Measurements from ENCODE around the gene RGMA.
A peak's percentile ranks its signal among the peaks of the same experiment; 100 is the strongest.
"Not testable (repeated sequence)": the region's sequence is repeated elsewhere in the genome, so short reads cannot be mapped to it uniquely, and the experiment has no call there.

The RGMA gene

DNA sequence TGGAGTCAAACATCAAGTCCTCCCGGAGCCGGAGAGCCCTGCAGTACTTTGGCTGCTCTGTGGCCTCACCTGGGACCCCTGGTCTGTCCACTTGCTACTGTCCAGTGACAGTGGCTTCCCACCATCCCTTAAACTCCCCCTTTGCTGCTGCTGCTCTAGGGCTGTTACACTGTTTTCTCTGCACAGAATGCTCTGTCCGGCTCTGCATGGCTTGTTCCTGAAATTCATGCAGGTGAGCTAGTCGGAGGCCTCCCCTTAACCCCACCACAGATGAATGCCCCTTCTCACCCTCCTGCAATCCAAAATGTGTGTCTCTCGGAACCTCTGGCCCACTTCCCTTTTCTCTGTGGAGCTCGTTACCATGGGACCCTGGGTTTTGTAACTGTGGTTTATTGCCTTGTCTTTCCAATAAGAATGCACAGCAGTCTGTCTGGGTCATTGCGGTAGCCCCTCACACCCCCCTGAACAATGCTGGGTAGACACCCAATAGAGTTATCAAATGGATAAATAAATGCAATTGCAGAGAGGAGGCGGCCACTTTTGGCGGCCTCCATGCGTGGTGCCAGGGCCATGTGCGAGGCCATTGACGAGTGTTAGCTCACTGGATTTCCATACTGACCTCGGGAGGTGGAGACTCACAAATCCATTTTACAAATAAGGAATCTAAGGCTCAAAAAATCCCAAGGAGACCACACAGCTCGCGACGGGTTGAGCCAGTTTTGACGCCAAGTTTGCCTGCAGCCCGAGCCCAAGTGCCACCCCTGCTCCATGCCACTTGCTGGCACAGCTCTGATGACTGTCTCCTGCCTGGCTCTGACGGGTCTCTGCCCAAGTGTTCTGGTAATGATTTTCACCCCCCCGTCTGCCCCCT is 48.5 kb downstream of the RGMA start:
- H3K4me3 Mint-ChIP-seq, result no peak overlapping the region
- peaks cover 13% of the 10 kb centered on the region for H3K4me1 Mint-ChIP-seq
- no peak for ATAC-seq
- H3K27ac Mint-ChIP-seq, result no peak overlapping the region
- no peaks in the 10 kb centered on the region for H3K9me3 Mint-ChIP-seq
- H3K27me3 Mint-ChIP-seq, result peaks cover 74% of the 10 kb centered on the region
- no peaks in the 10 kb centered on the region for H3K36me3 Mint-ChIP-seq

DNA sequence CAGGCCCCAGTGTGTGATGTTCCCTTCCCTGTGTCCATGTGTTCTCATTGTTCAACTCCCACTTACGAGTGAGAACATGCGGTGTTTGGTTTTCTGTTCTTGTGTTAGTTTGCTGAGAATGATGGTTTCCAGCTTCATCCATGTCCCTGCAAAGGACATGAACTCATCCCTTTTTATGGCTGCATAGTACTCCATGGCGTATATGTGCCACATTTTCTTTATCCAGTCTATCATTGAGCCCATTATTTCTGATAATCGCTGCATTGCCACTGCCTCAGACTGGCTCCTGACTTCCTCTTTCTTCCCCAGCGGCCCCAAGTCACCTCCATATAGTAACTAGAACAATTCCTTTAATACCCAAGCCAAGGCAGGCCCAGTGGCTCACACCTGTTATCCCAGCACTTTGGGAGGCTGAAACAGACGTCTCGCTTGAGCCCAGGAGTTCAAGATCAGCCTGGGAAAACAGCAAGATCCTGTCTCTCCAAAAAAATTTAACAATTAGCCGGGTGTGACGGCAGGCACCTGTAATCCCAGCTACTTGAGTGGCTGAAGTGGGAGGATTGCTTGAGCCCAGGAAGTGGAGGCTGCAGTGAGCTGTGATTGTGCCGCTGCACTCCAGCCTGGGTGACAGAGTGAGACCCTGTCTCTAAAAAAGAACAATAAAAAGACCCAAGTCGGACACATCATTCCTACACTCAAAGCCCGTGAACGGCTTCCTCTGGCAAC is 49.3 kb downstream of the RGMA start:
- H3K27ac Mint-ChIP-seq, H3K9me3 Mint-ChIP-seq, ATAC-seq, H3K36me3 Mint-ChIP-seq, H3K4me3 Mint-ChIP-seq: not testable (repeated sequence)
- Mint-ChIP-seq H3K4me1 (peaks cover 13% of the 10 kb centered on the region), H3K27me3 (peaks cover 69% of the 10 kb centered on the region)

DNA sequence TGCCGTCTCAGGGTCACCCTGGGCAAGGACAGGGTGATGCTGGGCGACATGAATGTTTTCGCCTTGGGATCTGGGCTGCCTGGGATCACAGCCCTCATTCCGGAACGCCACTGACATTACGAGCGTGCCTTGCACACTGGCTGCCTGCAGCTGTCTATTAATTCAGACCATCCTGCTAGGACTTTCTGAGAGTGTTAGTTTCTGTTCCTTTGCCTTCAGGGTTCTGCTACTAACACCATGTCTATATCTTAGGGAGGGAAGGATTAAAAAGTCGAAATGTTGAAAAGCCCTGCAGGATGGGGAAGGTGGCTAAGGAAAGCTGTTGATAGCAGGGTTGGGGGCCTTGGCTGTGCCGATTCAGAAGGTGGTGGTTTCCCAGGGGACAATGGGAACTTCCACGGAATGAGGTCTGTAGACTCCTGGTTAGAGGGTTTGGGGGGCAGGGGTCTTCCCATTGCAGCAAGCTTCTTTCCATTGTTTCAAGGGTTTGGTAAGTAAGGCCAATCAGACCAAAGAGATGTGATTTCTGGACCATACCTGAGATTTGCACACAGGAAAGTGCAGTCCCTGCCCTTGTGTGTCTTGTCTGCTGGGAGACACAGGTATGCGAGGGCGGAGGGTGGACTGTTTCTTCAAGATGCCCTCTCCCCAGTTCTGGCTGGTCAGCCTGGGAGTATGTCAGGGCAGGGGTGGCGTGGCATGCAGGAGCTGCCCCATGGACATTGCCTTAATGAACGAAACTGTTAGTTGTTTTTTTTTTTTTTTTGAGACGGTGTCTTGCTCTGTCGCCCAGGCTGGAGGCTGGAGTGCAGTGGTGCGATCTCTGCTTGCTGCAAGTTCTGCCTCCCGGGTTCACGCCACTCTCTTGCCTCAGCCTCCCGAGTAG is 50.9 kb downstream of the RGMA start:
- Mint-ChIP-seq H3K9me3 (no peaks in the 10 kb centered on the region), H3K36me3 (no peaks in the 10 kb centered on the region), H3K27ac (no peak overlapping the region)

DNA sequence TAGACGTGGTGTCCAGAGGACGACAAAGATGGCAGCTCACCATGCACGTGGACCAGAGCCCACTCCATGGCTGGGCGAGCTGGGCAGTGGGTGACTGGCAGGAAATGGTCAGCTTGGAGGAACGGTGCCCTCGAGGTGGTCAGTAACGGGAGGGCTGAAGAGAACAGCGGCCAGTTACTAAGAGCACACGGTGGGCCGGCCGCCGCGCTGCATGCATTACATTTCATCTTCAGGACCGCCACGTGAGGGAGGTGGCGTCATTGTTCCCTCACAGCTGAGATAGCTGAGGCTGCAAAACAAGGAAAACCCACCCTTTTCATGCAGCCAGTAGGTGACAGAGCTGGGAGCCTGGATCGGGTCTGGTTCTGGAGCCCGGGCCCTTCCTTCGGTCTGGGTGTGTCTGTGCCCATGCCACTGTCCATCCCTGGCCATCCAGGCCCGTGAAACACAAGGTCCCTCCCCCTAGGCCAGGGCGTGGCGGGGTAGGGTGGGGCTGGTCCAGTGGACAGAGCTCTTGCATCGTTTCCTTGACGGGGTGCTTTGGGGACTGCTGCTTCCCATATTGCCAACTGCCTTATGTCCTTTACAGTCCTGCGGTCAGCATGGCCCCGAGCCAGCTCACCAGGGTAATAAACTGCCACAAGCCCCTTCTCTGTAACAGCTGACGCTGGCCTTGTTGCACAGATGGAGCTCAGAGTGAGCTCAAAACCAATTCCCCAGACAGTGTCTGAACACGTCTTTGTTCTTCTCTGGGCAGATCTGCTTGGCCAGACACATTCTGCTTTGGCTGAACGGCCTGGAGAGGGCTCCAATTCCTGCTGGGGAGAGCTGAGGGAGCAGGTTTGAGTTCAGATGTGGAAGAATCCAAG is 51.8 kb downstream of the RGMA start:
- peaks cover 53% of the 10 kb centered on the region for H3K27me3 Mint-ChIP-seq
- H3K27ac Mint-ChIP-seq, result no peak overlapping the region
- no peak for ATAC-seq
- no peak overlapping the region for H3K4me3 Mint-ChIP-seq
- H3K4me1 Mint-ChIP-seq, result peaks cover 13% of the 10 kb centered on the region
- no peaks in the 10 kb centered on the region for H3K36me3 Mint-ChIP-seq
- H3K9me3 Mint-ChIP-seq, result no peaks in the 10 kb centered on the region

More for the DNA sequence above, 50.9 kb downstream of the RGMA start:
- no peak overlapping the region for H3K4me3 Mint-ChIP-seq
- ATAC-seq, result no peak
- H3K27me3 Mint-ChIP-seq, result peaks cover 56% of the 10 kb centered on the region
- peaks cover 13% of the 10 kb centered on the region for H3K4me1 Mint-ChIP-seq

DNA sequence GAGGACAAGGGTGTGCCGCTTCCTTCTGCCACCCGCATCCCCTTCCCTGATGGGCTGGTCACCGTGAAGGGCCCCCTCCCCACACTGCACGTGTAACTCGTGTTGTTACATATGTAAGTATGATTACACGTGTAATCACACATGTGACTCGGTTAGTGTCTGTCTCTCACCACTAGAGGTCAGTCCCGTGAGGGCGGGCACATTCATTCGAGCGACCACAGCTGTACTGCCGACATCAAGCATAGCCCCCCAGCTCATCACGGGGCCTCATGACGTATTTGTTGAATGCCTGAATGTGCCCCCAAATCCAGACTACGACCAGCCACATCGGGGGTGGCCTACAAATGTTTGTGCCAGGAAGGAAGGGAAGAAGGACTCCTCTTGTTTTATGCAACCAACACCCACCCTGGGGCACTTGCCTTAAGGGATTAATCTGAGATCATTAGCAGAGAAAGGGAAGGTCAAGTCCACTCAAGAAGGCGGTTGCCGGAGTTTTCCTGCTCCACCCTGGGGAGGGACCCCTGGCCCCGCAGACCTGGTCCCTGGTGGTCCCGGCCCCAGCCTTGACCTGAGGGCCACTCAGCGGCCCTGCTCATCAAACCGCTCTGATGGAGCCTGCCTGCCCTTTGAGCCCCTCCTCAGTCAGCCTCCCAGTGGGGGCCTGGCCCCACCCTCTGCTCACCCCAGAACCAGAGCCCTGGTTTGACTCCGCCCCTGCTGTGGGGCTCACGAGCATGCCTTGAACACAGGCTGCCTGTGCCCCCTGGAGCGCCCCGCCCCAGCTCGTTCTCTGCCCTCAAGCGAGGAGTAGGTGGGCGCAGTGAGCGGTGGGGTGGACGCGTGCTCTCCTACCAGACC is 52.8 kb downstream of the RGMA start:
- no peak overlapping the region for H3K27ac Mint-ChIP-seq
- H3K4me3 Mint-ChIP-seq, result peak overlapping the region; percentile 52

DNA sequence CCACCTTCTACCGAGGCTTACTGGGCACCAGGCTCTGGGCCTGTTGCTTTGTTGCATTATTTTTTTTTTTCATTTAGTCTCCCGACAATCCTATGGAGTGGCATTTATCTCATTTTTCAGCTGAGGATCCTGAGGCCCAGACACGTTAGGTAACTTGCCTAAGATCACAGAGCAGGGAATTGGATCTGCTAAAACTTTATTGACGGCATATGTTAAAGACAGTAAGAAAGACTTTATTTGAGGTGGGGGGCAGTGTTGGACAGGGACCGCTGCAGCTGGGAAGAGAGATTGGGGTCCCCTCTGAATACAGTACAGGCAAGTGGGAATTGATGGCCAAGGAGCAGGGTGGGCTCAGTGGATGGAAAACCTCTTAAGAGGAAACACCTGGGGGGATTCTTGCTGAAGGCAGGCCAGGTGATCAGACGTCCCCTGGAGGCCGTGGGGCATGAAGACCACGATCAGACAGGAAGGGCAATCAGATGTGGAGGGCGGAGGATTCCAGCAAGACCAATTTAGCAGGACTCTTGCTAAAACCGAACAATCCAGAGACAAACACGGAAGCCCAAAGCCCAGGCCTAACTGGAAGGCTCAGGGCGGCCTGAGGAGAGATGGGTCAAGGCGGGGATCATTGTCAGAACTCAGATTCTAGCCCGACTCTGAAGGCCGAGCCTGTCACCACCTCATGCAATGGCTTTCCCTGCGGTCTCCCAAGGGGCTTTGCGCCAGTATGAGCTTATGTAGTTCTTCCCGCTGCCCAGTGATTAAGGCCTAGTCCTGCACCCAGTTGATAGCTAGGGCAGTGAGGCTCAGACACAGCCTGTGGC is 53.7 kb downstream of the RGMA start:
- Mint-ChIP-seq H3K27me3 (peaks cover 38% of the 10 kb centered on the region), H3K36me3 (no peaks in the 10 kb centered on the region), H3K4me1 (peaks cover 25% of the 10 kb centered on the region), H3K9me3 (no peaks in the 10 kb centered on the region), H3K4me3 (no peak overlapping the region), H3K27ac (no peak overlapping the region)
- ATAC-seq, result peak; percentile 9

More for the DNA sequence above, 52.8 kb downstream of the RGMA start:
- no peaks in the 10 kb centered on the region for H3K36me3 Mint-ChIP-seq
- H3K9me3 Mint-ChIP-seq, result no peaks in the 10 kb centered on the region
- peak; percentile 61 for ATAC-seq
- peaks cover 17% of the 10 kb centered on the region for H3K4me1 Mint-ChIP-seq
- H3K27me3 Mint-ChIP-seq, result peaks cover 47% of the 10 kb centered on the region

DNA sequence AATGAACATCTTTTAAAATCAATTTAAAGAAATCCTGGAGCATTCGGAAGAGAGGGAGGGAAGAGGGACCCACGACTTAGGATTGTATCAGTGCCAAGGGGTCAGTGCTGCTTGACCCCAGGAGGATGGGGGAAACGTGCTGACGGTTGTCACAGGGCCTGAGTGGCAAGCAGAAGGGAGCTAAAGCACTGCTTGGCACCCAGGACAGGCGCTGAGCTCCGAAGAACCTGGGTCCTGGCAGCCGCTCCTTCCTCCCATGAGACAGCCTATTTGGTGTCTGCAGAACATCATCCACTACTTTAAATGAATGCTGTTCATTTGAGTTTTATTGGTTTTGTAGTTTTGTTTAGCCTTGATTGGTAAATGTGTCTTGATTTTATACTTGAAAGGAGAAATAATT is 54.5 kb downstream of the RGMA start:
- H3K9me3 Mint-ChIP-seq, result no peaks in the 10 kb centered on the region
- no peak overlapping the region for H3K27ac Mint-ChIP-seq
- no peaks in the 10 kb centered on the region for H3K36me3 Mint-ChIP-seq
- no peak for ATAC-seq
- peaks cover 30% of the 10 kb centered on the region for H3K27me3 Mint-ChIP-seq
- peaks cover 33% of the 10 kb centered on the region for H3K4me1 Mint-ChIP-seq
- H3K4me3 Mint-ChIP-seq, result no peak overlapping the region

DNA sequence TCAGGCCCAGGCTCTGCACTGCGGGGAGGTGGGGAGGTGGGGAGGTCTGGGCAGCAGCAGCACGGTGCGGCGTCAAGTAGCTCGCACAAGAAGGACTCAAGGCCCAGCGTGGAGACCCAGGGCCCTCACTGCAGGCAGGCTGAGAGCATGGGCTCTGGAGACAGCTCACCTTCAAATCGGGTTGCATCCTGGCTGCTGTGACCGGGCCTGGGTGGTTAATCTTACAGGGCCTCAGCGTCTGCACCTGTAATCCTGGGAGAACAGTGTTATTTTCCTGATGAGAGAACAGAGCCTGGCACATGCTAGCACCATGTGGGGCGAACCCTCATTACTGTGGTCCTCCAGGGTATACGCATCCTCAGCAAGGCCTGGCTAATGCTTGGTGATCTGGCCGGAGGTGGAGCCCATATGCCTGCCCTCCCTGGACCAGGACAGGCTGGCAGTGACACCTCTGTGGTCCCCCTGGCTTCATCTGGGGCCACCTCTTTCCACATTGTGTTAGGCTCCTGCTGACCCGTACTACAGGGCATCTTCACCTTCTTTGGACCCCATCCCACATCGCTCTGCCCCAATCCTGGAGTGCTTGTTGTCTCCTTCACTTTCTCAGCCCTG is 55.5 kb downstream of the RGMA start:
- no peak for ATAC-seq
- peaks cover 37% of the 10 kb centered on the region for H3K4me1 Mint-ChIP-seq
- H3K27ac Mint-ChIP-seq, result no peak overlapping the region
- H3K9me3 Mint-ChIP-seq, result no peaks in the 10 kb centered on the region
- peaks cover 27% of the 10 kb centered on the region for H3K27me3 Mint-ChIP-seq
- no peak overlapping the region for H3K4me3 Mint-ChIP-seq
- no peaks in the 10 kb centered on the region for H3K36me3 Mint-ChIP-seq

DNA sequence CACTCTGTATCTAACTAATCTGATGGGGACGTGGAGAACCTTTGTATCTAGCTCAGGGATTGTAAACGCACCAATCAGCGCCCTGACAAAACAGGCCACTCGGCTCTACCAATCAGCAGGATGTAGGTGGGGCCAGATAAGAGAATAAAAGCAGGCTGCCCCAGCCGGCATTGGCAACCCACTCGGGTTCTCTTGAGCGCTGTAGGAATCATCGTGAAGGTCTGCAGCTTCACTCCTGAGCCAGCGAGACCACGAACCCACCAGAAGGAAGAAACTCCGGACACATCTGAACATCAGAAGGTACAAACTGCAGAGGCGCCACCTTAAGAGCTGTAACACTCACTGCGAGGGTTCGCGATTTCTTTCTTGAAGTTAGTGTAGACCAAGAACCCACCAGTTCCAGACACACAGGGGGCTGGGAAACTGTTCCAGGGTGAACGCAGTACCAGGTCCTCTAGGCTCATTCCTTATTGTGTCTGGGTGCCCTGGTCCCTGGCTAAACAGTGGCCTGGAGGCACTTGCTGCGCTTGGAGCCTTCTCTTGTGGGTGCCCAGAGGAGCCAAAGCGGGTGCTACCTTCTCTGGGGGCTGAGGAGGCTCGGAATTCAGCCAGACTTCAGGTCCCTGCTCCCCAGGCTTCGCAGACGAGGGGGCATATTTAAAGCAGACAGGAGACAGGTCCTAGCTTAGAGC is 56.4 kb downstream of the RGMA start:
- H3K9me3 Mint-ChIP-seq, H3K4me3 Mint-ChIP-seq, H3K27ac Mint-ChIP-seq, H3K36me3 Mint-ChIP-seq, ATAC-seq: not testable (repeated sequence)
- Mint-ChIP-seq H3K27me3 (peaks cover 20% of the 10 kb centered on the region), H3K4me1 (peaks cover 37% of the 10 kb centered on the region)

DNA sequence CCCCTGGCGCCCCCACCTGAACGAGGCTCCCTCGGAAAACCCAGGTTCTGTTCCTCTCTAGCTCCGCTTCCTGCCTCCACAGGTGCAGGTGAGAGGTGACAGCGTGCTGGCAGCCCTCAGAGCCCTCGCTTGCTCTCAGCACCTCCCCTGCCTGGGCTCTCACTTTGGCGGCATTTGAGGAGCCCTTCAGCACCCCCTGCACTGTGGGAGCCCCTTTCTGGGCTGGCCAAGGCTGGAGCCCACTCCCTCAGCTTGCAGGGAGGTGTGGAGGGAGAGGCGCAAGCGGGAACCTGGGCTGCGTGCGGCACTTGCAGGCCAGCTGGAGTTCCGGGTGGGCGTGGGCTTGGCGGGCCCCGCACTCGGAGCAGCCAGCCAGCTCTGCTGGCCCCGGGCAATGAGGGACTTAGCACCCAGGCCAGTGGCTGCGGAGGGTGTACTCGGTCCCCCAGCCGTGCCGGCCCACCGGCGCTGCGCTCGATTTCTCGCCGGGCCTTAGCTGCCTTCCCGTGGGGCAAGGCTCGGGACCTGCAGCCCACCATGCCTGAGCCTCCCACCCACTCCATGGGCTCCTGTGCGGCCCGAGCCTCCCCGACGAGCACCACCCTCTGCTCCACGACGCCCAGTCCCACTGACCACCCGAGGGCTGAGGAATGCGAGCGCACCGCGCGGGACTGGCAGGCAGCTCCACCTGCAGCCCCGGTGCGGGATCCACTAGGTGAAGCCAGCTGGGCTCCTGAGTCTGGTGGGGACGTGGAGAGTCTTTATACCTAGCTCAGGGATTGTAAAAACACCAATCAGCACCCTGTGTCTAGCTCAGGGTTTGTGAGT is 57.2 kb downstream of the RGMA start:
- H3K9me3 Mint-ChIP-seq, H3K27ac Mint-ChIP-seq, ATAC-seq, H3K4me3 Mint-ChIP-seq, H3K36me3 Mint-ChIP-seq: not testable (repeated sequence)
- H3K27me3 Mint-ChIP-seq, result peaks cover 11% of the 10 kb centered on the region
- H3K4me1 Mint-ChIP-seq, result peaks cover 36% of the 10 kb centered on the region

DNA sequence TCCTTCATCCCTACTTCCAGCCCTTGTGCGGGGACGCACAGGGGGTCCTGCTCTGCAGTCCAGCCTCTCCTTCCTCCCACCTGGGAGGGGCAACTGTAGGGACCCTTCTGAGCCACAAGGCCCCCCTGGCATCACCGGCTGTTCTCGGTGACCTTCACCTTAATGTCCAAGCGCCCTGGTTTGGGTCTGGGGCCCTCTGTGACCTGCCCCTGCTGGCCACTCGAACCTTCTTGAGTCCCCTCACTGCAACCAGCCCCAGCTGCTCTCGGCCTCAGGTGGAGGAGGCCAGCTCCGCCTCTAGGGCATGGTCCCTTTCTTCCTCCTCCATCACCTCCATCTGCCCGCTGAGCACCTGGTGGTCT is 57.9 kb downstream of the RGMA start:
- peaks cover 4% of the 10 kb centered on the region for H3K27me3 Mint-ChIP-seq
- ATAC-seq, result no peak
- no peak overlapping the region for H3K27ac Mint-ChIP-seq
- H3K9me3 Mint-ChIP-seq, result no peaks in the 10 kb centered on the region
- H3K4me3 Mint-ChIP-seq, result no peak overlapping the region
- peaks cover 7% of the 10 kb centered on the region for H3K36me3 Mint-ChIP-seq
- peaks cover 29% of the 10 kb centered on the region for H3K4me1 Mint-ChIP-seq
